ENCODE data around the gene SPRR2F.

DNA sequence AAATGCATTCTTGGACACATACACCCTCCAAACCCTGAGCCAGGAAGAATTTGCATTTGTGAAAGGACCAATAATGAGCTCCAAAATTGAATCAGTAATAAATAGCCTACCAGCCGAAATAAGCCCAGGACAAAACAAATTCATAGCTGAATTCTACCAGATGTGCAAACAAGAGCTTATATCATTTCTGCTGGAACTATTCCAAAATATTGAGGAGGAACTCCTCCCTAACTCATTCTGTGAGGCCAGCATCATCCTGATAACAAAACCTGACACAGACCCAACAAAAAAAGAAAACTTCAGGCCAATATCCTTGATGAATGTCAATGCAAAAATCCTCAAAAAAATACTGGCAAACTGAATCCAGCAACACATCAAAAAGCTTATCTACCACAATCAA, 25.7 kb downstream of the SPRR2F start:
- TF ChIP-seq CTCF (IDR thresholded peaks at IDR 0.05) (no peak), POLR2A (IDR thresholded peaks at IDR 0.05) (no peak)

Data from heart left ventricle (tissue), 13 donors.